SHP77 treated with DMSO at 0.1 percent for 48 hours (cell line): ENCODE data around the gene DLGAP4.
"Not testable (repeated sequence)": the region's sequence is repeated elsewhere in the genome, so short reads cannot be mapped to it uniquely, and the experiment has no call there.

Source experiments
- DNase-seq: peaks from one replicate; lab custom pipeline; 2025; lab: John Stamatoyannopoulos, UW

The DLGAP4 gene

DNA sequence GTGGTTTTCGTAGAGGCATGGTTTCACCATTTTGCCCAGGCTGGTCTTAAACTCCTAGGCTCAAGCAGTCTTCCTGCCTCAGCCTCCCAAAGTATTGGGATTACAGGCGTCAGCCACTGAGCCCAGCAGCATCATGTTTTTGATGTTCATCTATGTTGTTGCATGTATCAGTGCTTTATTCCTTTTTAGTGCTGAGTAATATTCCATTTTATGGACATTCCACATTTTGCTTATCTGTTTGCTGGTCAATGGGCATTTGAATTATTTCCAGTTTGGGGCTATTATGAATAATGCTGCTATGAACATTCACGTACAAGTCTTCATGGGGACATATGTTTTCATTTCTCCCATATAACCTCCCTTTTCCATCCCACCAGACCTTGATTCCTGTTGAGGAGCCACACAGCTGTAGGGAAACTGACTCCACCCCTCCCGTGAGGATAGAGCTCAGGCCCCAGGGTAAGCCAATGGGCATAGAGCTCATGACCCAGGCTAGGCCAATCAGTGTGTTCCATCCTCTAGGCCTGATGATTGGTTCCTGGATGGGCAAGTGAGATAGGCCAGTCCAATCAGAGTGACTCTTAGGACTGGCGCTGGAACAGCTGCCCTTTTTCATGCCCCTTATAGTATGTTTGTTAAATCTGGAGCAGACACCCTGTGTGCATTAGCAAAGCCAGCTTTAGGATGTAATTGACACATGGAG lies 49.5 kb downstream of the DLGAP4 start:
- no peak for DNase-seq

DNA sequence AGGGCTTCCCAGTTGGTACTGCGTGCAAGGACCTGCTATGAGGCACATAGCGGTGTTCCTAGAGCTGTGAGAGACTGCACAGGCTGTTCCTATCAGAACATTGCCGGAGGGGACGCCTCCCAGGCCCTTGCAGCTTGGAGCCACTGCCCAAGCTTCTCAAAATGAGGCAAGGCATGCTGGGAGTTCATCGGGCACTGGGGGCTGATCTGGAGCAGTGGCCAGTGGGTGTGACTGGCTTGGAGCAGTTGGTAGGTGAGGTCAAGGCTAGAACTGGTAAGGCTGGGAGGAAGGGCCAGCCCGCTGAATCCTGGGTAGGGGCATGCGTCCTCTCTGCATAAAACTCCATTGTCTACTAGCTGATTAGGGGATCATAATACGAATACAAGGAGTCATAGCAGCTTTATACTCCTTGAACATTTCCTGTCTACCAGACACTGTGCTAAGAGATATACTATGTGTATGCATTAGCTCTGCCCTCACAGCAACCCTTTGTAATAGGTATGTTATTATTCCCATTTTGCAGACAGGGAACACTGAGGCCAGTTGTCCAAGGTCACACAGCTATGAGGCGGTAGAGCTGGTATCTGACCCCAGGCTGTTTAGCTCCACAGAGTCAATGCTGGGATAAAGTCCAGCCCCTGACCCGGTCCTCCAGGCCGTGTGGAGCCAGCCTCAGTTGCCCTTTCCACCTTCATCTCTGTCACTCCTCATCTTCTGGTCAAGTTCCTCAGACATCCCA lies 53.7 kb downstream of the DLGAP4 start:
- no peak for DNase-seq

DNA sequence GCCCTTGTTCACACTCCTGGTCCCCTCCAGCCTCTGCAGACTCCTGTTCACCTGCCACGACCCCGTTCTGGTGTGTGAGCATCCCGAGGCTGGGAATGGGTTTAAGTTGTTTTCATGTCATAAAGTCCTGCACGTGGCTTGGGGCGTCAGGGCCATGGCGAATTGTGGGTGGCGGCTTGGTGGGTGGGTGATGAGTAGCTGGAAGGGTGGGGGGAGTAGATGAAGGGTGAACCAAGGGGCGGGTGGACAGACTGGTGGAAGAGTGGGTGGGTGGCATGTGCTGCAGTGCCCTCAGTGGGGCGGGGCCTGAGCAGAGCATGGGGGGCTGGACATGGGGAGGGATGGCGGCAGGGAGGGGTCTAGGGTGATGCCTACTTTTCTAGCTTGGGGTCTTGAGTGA lies 54.3 kb downstream of the DLGAP4 start:
- no peak for DNase-seq

DNA sequence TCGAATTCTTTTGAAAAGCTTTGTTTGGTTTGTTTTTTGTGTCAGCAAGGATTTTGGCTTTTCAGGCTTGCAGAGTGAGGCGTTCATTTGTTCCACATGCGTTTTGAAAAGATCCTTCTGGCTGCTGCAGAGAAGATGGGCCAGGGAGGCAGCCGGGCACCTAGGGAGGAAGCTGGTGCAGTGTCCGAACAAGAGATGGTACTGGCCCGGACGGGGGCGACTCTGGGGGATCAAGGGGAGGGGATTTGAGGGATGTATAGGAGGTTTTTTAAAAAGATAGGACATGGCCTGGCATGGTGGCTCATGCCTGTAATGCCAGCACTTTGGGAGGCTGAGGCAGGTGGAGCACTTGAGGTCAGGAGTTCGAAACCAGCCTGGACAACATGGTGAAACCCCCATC lies 55.3 kb downstream of the DLGAP4 start:
- DNase-seq, result no peak

DNA sequence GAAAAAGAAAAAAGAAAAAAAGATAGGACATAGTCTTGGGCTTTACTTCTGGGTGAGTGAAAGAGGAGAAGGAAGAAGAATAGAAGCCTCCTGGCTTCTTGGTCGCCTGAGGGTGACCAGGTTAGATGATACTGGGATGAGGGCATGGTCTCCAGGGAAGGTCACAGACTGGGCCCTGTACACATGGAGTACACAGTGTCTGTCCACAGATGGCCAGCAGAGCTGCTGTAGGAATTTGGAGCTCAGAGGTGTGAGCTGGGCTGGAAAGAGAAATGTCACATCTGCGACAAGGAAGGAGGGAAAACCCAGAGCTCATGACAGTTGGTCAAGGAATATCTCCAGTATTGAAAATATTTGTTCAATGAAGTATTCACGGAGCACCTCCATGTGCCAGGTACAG lies 56.1 kb downstream of the DLGAP4 start:
- no peak for DNase-seq

DNA sequence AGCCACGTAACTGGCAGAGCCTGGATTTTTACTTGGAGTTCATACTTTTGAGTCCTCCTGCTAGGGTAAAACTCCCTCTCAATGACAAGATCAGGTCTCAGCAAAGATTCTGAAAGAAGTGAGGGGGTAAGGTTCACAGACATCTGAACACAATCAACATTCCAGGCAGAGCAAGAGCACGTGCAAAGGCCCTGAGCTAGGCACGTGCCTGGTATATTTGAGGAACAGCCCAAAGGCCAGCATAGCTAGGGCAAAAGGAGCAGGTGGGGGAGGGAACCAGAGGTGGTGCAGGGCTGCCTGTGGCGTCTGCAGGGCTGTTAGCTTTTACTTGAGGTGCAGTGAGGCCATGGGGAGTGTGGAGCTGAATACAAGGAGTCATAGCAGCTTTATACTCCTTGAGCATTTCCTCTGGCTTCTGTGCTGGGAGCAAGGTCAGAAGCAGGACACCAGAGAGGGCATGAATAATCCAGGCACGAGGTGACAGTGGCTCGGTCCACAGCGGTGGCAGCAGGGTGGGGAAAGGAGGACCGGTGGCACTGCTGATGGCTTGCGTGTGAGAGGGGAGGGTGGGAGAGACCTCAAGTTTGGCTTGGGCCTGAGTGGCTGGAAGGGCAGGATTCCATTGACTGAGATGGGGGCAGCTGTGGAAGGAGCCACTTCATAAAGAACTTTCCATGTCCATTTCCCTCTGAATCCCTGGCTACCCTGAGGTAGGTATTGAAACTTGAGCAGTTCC lies 57.0 kb downstream of the DLGAP4 start:
- DNase-seq, result no peak

DNA sequence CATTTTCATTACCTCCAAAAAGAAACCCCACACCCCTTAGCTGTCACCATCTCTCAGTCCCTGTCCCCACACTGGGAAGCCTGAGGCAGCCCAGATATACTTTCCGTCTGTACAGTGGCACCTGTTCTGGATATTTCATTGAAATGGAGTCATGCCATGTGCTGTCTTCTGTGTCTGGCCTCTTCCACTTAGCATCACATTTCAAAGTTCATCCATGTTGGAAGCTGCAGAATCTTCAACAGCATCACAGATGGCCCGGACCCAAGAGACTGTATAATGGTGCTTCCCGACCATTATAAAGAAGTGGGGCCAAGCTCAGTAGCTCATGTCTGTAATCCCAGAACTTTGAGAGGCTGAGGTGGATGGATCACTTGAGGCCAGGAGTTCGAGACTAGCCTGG lies 58.4 kb downstream of the DLGAP4 start:
- DNase-seq, result no peak

DNA sequence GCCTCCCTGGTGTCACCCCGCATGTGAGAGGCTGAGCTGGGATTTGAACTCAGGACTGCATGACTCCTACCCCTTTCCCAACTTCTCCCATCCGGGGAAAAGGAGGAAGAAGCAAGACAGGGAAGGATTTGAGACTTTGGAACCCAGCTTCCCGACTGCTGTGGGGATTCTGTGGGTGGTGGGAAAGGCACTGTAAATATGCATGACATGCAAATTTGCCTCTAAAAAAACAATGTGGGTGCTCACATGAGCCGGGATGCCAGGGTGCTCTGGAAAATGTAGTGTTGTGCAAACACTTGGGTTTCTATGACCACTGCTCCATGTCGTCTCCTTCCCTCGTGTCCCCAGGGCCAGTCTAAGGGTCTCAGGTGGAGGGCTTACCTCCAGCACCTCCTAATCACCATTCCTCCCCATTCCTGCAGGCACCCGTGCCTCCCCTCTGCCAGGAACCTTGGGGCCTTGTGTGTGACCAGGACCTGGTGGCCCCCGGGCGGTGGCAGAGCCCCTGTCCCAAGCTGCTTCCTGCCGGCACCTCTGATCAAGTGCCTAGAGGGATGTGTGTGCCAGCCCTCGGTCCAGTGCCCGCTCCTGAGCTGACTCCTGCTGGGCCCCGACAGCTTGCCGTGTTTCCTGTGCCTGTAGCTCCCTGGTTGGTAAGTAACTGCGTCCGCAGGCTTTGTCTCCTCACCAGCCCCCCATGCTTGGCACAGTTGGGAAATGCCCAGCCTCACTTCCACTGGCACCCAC lies 60.7 kb downstream of the DLGAP4 start:
- DNase-seq, result no peak

DNA sequence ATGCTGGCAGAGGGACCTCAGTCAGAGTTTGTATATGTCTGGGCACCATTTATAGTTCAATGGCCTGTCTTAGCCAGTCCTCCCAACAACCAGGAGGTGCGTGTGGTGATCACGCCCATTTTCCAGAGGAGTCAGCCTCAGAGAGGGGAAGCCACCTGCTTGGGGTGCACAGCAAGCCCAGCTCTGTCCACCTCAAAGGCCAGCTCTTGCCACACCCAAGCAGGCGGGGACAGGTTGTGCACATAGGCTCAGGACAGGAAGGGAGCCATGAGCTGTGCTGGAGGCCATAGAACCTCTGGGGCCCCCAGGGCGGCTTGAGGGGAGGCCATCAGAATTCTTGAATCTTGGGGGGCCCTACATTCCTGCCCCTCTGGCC lies 61.2 kb downstream of the DLGAP4 start:
- no peak for DNase-seq

DNA sequence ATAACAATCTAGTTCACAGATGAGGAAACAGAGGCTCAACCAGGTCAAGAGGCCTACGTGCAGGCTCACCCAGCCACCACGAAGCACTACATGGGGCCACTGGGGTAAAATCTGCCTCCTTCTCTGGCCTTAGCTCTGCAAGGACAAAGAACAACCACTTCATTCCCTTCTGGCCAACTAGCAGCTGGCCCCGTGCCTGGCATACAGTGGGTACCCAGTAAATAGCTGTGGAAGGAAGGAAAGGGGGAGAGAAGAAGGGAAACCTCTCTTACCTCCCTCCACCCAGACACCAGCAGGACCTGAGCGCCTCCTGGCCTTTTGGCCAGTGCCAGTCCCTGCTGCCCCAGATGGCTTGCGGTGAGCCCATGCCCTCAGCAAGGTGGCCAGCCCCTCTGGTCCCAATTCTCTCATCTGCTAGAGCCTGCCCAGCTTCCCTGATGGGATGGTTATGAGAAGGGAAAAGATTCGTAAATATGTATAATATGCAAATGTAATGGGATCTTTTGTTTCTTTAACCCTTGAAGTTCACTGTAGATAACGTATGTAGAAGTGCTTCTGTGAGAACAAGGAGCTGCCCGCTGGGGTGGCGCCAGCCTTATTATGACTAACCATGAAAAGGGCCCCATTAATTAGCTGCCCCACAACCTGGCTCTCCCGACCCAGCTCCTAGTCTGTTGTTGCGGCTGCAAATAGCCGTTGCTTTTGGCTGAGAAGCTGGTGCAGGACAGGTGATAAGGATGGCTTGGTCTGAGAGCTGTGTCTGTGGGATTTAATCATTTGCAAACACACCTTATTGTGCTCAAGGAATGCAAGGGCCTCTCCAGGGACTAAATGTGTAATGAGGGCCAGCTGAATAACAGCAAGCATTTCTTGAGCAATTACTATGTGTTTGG lies 62.0 kb downstream of the DLGAP4 start:
- DNase-seq, result no peak

DNA sequence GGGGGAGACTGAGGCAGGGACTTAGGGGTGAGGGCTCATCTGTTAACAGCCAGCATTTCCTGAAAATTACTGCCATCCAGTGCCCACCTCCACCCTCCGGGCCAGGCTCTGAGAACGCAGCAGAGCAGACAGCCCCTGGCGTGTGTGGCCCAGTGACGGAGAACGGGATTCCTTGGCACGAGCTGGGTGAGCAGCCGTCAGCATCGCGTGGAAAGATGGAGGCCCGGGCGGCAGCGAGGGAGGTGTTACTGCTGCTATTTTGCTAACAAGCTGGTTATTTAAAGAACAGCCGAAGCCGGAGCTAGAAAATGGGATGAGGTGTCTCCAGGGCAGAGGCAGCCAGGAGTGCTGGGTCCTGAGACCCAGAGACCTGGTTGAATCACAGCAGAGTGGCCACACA lies 62.7 kb downstream of the DLGAP4 start:
- DNase-seq, result no peak

DNA sequence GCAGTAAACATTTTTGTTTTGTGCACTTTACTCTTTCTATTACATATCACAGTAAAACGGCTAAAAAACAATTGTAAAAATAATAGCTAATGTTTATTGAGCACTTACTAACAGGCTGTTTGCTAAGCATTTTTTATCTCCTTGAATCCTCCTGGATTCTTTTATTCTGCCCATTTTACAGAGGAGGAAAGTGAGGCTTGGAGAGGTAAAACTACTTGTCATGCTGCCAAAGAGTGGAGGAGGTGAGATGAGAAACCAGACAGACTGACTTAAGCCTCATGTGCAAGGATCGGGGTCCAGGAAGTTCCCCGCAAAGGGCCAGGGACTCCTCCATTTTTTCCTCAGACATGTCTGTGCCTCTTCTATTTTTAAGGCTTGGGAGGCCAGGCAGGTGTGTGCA lies 63.6 kb downstream of the DLGAP4 start:
- no peak for DNase-seq

DNA sequence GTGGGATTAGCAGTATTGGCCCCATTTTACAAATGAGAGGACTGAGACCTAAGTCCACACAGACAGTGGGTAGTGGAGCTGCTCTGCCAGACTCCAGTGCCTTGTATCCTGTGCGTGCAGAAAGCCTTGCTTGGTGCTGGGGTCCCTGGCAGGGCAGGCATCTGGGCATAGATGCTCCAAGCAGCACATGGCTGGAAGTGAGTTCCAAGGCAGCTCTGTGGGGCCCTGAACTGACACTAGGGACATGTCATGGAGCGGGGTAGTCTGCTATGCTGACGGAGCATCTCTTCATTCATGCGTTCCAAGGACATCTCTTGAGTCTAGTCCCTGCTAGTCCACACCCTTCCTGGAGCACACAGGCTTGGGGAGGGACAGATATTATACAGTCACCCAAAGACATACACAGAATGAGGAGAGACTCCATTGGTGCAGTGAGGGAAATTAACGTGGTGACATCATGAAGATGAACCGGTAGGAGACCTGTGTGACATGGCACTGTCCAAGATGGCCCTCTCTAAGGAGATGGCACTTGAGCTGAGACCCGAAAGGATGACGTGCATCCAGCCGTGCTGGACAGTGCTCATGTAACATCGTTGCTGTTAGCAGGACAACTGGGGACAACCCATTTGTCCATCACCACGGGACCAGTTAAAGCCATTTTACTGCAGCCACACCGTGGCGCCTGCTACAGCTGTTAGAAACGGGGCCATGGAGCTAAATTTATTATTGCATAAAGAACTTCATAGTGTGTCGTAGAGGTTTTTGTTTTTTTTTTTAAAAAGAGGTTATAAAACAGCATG lies 65.1 kb downstream of the DLGAP4 start:
- DNase-seq, result no peak

DNA sequence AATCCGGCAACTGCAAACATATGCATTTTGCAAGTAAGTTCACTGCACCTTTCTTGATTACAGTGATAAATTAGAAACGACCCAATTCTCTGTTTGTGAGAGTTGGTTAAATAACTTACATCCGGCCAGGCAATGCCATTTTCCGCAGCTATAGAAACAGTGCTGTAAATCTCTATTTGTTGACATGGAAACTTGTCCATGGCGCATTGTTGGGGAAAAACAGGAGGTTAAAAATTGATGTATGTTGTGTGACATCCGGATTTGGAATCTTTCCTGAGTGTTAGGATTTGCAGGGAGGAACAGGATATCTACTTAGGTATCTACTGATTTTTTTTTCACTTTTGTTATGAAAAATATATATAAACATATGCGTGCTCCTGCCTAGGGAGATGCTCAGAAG lies 66.5 kb downstream of the DLGAP4 start:
- DNase-seq, result no peak

DNA sequence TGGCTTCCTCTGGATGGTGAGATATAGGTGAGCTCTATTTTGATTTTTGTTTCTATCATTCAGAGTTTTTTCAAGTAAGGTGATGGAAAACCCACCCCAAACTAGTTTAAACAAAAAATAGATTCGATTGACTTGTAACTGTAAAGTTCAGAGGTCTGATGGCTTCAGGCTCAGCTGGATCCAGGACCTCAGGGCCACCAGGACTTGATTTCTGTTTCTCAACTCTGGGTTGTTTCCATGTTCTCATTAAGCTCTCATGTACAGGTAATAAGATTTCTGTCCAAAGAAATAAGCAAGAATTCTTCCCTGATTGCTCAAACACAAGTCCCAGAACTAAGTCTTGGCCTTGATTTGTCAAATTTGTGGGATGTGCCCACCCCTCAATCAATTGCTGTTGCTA lies 67.0 kb downstream of the DLGAP4 start:
- no peak for DNase-seq

DNA sequence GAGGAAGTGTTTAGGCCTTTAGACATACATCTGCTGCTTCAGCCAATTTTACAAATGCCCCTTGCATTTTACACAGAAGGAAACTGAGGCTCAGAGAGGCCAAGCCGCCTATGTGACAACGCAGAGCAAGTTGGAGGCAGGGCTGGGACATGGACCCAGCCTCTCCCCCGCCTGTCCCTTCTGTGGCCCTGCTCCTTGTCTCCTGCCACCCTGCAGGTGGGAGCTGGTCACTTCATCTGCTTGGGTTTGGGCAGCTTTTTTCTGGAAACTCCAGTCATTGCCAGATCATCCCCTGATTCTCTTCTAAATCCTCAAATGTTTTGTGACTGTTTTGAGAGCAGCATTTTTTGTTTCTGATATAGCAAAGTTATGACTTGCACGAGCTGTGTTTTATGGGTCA lies 68.9 kb downstream of the DLGAP4 start:
- no peak for DNase-seq

DNA sequence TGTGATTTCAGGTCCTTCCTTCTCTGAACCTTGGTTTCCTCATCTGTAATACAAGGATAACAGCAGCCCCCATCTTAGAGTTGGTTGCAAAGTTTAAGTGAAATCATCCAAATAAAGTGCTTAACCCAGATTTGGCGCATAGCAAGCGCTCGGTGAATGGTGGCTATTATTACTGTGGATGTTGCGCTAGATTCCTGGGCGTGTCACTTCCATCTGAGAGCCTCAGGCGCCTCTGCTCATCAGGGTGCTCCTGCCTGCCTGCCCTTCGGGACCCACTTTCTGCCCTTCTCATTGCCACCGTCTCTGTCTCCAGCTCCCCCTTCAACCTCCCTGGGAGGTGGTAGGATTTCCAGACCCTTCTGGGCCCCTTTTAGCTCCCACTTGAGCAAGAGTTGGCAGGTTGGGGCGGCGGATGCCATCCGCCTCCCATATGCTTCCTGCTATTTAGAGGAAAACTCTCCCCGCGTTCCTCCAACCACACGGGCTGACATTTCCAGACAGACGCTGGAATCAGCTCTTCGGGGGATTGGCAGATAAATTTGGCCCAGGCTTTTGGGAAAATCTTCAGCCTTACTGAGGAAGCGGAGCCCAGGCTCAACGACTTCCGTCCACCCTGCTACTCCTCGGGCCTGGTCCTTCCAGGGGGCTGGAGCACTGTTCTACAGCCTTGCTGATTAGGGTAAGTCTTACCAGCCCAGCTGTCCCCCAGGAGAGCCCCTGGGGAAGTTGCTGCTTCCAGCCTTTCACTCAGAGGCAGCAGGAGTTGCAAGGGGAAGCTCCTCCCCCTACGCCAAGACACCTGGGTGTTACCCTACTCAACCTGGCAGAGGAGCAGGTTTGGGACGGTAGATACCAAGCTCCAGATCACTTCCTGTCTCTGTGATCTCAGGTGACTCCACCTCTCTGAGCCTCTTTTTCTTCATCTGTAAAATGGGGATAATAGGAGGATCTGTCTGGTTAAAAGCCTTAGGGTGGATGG lies 71.5 kb downstream of the DLGAP4 start:
- no peak for DNase-seq

DNA sequence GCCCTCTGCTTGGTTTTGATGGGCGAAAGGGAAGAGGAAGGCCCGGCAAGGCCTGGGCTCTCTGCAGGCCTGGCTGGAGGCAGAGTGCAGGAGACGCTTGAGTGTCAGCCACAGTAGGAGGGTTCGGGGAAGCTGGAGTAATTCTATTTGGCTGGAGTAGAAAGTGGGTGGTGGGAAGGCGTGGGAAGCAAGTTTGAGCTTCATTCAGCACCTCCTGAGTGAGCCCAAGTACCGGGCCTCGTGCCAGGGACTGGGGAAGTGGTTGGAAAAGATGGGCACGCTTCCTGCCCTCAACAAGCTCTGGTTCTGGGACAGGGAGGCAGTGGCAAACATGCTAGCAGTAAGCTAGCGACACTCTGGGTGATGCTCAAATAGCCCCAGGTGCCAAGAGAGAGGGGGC lies 72.5 kb downstream of the DLGAP4 start:
- no peak for DNase-seq

DNA sequence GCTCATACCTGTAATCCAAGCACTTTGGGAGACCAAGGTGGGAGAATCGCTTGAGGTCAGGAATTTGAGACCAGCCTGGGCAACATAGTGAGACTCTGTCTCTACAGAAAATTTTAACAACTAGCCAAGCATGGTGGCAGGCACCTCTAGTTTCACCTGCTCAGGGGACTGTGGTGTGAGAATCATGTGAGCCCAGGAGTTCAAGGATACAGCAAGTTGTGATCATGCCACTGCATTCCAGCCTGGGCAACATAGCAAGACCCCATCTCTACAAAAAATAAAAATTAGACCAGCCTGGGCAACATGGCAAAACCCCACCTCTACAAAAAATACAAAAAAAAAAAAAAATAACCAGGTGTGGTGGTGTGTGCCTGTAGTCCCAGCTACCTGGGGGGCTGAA lies 73.8 kb downstream of the DLGAP4 start:
- not testable (repeated sequence) for DNase-seq
